ENCODE measurements around the gene GFOD2. TPM values are rescaled to one million over a fixed set of nuclear protein-coding genes. Genes with fewer than 3 reads are reported as not detected.

Gene GFOD2
- total and polyA plus RNA-seq, 2 of the 13 experiments (the other 11 are each of a cell fraction or from before 2014, with no cell fraction given): 11.1 to 17.2 TPM

- ChIA-PET POLR2A (no interaction called here), CTCF (ENCODE audit: low intra/inter-chr PET ratio, low total read pairs) (no interaction called here)
- 97% methylated on average over 4 of the region's 4 CpGs for WGBS (ENCODE audit: low lambda C conversion rate)
- no peaks in the 10 kb centered on the region for H3K27me3 ChIP-seq (ENCODE audit: control insufficient read depth in 1 of 2, insufficient read depth in 2 of 2, low read length in 2 of 2)
- H2AFZ ChIP-seq (ENCODE audit: low read length): no peak overlapping the region
- no peak for DNase-seq (ENCODE audit: low spot score)
- H3K9ac ChIP-seq (ENCODE audit: insufficient read depth, low read depth, low read length): no peak overlapping the region
- FAIRE-seq: no peak
- no peaks in the 10 kb centered on the region; the same call in 1 of the 2 replicates for H4K20me1 ChIP-seq (ENCODE audit: insufficient read depth, low read length)
- no peak for ATAC-seq
- TF ChIP-seq NRL (CRISPR knock-in tag; IDR thresholded peaks at IDR 0.05; ENCODE audit: borderline replicate concordance): no peak
- TF ChIP-seq U2AF2 (IDR thresholded peaks at IDR 0.05; ENCODE audit: low read depth, low read length): no peak
- no peak for TF ChIP-seq ZBTB25 (CRISPR knock-in tag; IDR thresholded peaks at IDR 0.05)
- no peak for TF ChIP-seq ZNF235 (CRISPR knock-in tag; IDR thresholded peaks at IDR 0.05; ENCODE audit: borderline replicate concordance)
- TF ChIP-seq PRDM15 (CRISPR knock-in tag; IDR thresholded peaks at IDR 0.05): no peak
- TF ChIP-seq ZNF263 (CRISPR knock-in tag; IDR thresholded peaks at IDR 0.05): no peak
- TF ChIP-seq JDP2 (CRISPR knock-in tag; IDR thresholded peaks at IDR 0.05; ENCODE audit: borderline replicate concordance): no peak
- TF ChIP-seq ZNF670 (CRISPR knock-in tag; IDR thresholded peaks at IDR 0.05; ENCODE audit: borderline replicate concordance): no peak
- no peak for TF ChIP-seq RARA (CRISPR knock-in tag; IDR thresholded peaks at IDR 0.05)
- TF ChIP-seq MXI1 (IDR thresholded peaks at IDR 0.05; ENCODE audit: borderline replicate concordance, low read depth, low read length): no peak
- no peak for TF ChIP-seq TOE1 (CRISPR knock-in tag; IDR thresholded peaks at IDR 0.05)
- TF ChIP-seq ZNF879 (CRISPR knock-in tag; IDR thresholded peaks at IDR 0.05): no peak
- no peak for TF ChIP-seq PAWR (CRISPR knock-in tag; IDR thresholded peaks at IDR 0.05; ENCODE audit: borderline replicate concordance)
- no peak for TF ChIP-seq KLF16 (CRISPR knock-in tag; IDR thresholded peaks at IDR 0.05)
- no peak for TF ChIP-seq ZNF138 (CRISPR knock-in tag; IDR thresholded peaks at IDR 0.05; ENCODE audit: low read depth)
- no peak for TF ChIP-seq ZNF430 (CRISPR knock-in tag; IDR thresholded peaks at IDR 0.05)
- no peak for TF ChIP-seq ZNF552 (CRISPR knock-in tag; IDR thresholded peaks at IDR 0.05; ENCODE audit: borderline replicate concordance)
- no peak for TF ChIP-seq NFKB2 (CRISPR knock-in tag; IDR thresholded peaks at IDR 0.05; ENCODE audit: borderline replicate concordance)
- in situ Hi-C loops (cut with HindIII; ENCODE audit: extremely low pct_ligation_motif_present, low pct_unique_long_range_greater_than_20kb) (no loop called here), intact Hi-C loops (cut with micrococcal nuclease; ENCODE audit: unreplicated experiment) (no loop called here)
- H3K9me3 ChIP-seq (ENCODE audit: low read length): no peaks in the 10 kb centered on the region
- no peak overlapping the region for H3K27ac ChIP-seq (ENCODE audit: extremely low read length, insufficient read depth, low read length)
- H3K79me2 ChIP-seq (ENCODE audit: insufficient read depth, low read length): no peaks in the 10 kb centered on the region
- peaks cover 0 to 34% of the 10 kb centered on the region in 2 experiments; a peak in 2 of 5 replicates for H3K36me3 ChIP-seq (replicated peaks in 1 of 2; ENCODE audit: control insufficient read depth in 1 of 2, insufficient read depth in 2 of 2, low read length in 2 of 2)
- H3K4me3 ChIP-seq (replicated peaks in 1 of 3; ENCODE audit: insufficient read depth in 1 of 3, low read depth in 2 of 3, low read length in 3 of 3): no peak overlapping the region
- BruUV-seq (replicated peaks): no TSS peak
- H3K4me2 ChIP-seq (ENCODE audit: low read depth, low read length): no peak overlapping the region
- H3K4me1 ChIP-seq (ENCODE audit: insufficient read depth, low read length): no peaks in the 10 kb centered on the region
These were observed 47.2 kb upstream of the GFOD2 start for GRCh38 chr16:67766291-67766690.
